PC-3 (cell line): Measurements from ENCODE around the gene PDLIM7. TPM values are rescaled to one million over a fixed set of nuclear protein-coding genes. Genes with fewer than 3 reads are reported as not detected.
A peak's percentile ranks its signal among the peaks of the same experiment; 100 is the strongest.

Source experiments
- ATAC-seq: fragments of 200-7000 bp; cut with Tn5 transposase; 2 replicates; pipeline ENCODE4 v1.9.1; 2020; ENCODE audit warnings: mild to moderate bottlenecking, moderate library complexity
- BruUV-seq: library from RNA; stranded (reverse); fragments of 400-500 nt; replicated peaks from 2 replicates; lab custom pipeline; 2021; lab: Mats Ljungman, UMichigan
- CTCF ChIA-PET: fragments of 300-600 bp; sonication (Branson Sonifier 250); formaldehyde crosslinking; loops from one replicate; lab custom pipeline; 2022; ENCODE audit warnings: antibody characterized with exemption; lab: Charles Lee
- POLR2A ChIA-PET: fragments of 300-600 bp; sonication (Branson Sonifier 250); formaldehyde crosslinking; loops from one replicate; lab custom pipeline; 2022; ENCODE audit warnings: antibody characterized with exemption; ENCODE audit not compliant: unreplicated experiment; lab: Charles Lee
- DNase-seq: peaks from one replicate; pipeline ENCODE4 v3.0.0-alpha.2; 2015
- H2AFZ ChIP-seq: fragments of 300-600 bp; sonication (generic); 2 replicates; pipeline ENCODE4 v1.6.0; 2016; ENCODE audit warnings: antibody characterized with exemption, low read length
- H3F3A ChIP-seq: fragments of 300-600 bp; sonication (generic); one replicate; pipeline ENCODE4 v1.6.0; 2017; ENCODE audit warnings: antibody characterized with exemption, low read length, control low read depth, mild to moderate bottlenecking; ENCODE audit not compliant: unreplicated experiment
- H3K27ac ChIP-seq: fragments of 300-600 bp; sonication (generic); 2 replicates; pipeline ENCODE4 v1.5.1; 2016; ENCODE audit warnings: mild to moderate bottlenecking, low read length
- H3K27me3 ChIP-seq: fragments of 300-600 bp; sonication (generic); 2 replicates; pipeline ENCODE4 v1.6.1; 2016; ENCODE audit warnings: low read length, mixed read lengths
- H3K36me3 ChIP-seq: fragments of 300-600 bp; sonication (generic); 2 replicates; pipeline ENCODE4 v1.6.1; 2016; ENCODE audit warnings: low read depth, mixed run types, low read length, mixed read lengths
- H3K4me1 ChIP-seq: fragments of 300-600 bp; sonication (generic); 2 replicates; pipeline ENCODE4 v1.5.1; 2016; ENCODE audit warnings: low read length; ENCODE audit not compliant: insufficient read depth
- H3K4me2 ChIP-seq: fragments of 300-600 bp; sonication (generic); 2 replicates; pipeline ENCODE4 v1.6.0; 2016; ENCODE audit warnings: low read length
- H3K4me3 ChIP-seq: fragments of 300-600 bp; sonication (generic); 2 replicates; pipeline ENCODE4 v1.5.1; 2016; ENCODE audit warnings: mild to moderate bottlenecking, low read length, mixed read lengths
- H3K79me2 ChIP-seq: fragments of 300-600 bp; sonication (generic); 2 replicates; pipeline ENCODE4 v1.6.1; 2017; ENCODE audit warnings: low read length, mixed read lengths
- H3K9ac ChIP-seq: fragments of 300-600 bp; sonication (generic); 2 replicates; pipeline ENCODE4 v1.6.0; 2016; ENCODE audit warnings: mild to moderate bottlenecking, low read length
- H3K9me2 ChIP-seq: fragments of 300-600 bp; sonication (generic); replicated peaks from 2 replicates; pipeline ENCODE4 v1.6.1; 2016; ENCODE audit warnings: mixed run types, low read length, mixed read lengths
- H3K9me3 ChIP-seq: fragments of 300-600 bp; sonication (generic); 2 replicates; pipeline ENCODE4 v1.6.1; 2016; ENCODE audit warnings: low read length, mixed read lengths
- H4K20me1 ChIP-seq: fragments of 300-600 bp; sonication (generic); 2 replicates; pipeline ENCODE4 v1.6.1; 2016; ENCODE audit warnings: low read length, mixed read lengths
- EZH2 ChIP-seq: fragments of 300-600 bp; sonication (generic); IDR thresholded peaks from one replicate; pipeline ENCODE4 v1.6.1; 2017; ENCODE audit warnings: antibody characterized with exemption, mild to moderate bottlenecking, low read length; ENCODE audit not compliant: unreplicated experiment
- EZH2phosphoT487 ChIP-seq: fragments of 300-600 bp; sonication (generic); IDR thresholded peaks from 2 replicates; pipeline ENCODE4 v1.6.1; 2018; ENCODE audit warnings: mild to moderate bottlenecking, antibody characterized with exemption, low read length, borderline replicate concordance
- intact Hi-C: fragments of 100-400 bp; cut with micrococcal nuclease; formaldehyde crosslinking; loops from 2 replicates; pipeline ENCODE4 v1.9.0; 2023
- total RNA-seq: library from RNA; depleted of rRNA; stranded (reverse); fragments of >200 nt; gene quantifications from 2 replicates; pipeline ENCODE4 v1.2.3, GENCODE V29; 2014
- TF ChIP-seq, protein P1 (sequence below): fragments of 300-600 bp; sonication (generic); conservative IDR thresholded peaks from 2 replicates; pipeline ENCODE4 v1.5.1; 2017; ENCODE audit warnings: antibody characterized with exemption, low read depth, mild to moderate bottlenecking, low read length

PDLIM7 gene
- total RNA-seq, 1 experiment from 2014 or later, result 159 TPM

DNA sequence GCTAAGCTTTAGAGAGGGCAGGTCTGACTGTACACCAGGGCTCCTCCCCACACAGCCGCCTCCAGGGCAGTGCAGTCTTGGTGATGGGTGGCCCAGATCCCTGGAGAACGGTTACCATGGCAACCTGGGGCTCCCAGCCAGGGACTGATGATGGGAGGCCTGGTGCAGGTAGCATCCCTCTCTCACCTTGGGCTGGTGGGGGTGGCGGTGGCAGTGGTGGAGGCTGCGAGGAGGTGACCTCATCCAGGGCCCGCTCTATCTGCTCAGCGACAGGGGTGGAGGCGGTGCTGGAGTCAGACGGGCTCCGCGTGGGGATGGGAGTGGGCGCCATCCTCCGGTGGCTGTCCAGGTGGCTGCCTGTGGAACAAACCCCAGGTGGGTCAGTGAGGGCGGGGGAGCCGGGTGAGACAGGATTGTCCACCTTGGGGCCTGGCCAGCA, 38.5 kb downstream of the PDLIM7 start:
- ChIA-PET CTCF (no interaction called here), POLR2A (no interaction called here)
- Histone ChIP-seq H3K4me3 (no peak overlapping the region), H3K27ac (no peak overlapping the region), H3K9me3 (no peaks in the 10 kb centered on the region), H3F3A (peaks cover 8% of the 10 kb centered on the region), H4K20me1 (peaks cover 14% of the 10 kb centered on the region; the same call in 1 of the 2 replicates), H3K36me3 (peaks cover 5% of the 10 kb centered on the region), H3K9me2 (no peaks in the 10 kb centered on the region), H3K4me2 (no peak overlapping the region), H3K79me2 (no peaks in the 10 kb centered on the region), H3K4me1 (peaks cover 11% of the 10 kb centered on the region; the same call in 1 of the 2 replicates), H3K9ac (no peak overlapping the region), H3K27me3 (no peaks in the 10 kb centered on the region), H2AFZ (no peak overlapping the region)
- no peak for TF ChIP-seq EZH2phosphoT487
- TF ChIP-seq EZH2, result no peak
- TF ChIP-seq, protein P1, sequence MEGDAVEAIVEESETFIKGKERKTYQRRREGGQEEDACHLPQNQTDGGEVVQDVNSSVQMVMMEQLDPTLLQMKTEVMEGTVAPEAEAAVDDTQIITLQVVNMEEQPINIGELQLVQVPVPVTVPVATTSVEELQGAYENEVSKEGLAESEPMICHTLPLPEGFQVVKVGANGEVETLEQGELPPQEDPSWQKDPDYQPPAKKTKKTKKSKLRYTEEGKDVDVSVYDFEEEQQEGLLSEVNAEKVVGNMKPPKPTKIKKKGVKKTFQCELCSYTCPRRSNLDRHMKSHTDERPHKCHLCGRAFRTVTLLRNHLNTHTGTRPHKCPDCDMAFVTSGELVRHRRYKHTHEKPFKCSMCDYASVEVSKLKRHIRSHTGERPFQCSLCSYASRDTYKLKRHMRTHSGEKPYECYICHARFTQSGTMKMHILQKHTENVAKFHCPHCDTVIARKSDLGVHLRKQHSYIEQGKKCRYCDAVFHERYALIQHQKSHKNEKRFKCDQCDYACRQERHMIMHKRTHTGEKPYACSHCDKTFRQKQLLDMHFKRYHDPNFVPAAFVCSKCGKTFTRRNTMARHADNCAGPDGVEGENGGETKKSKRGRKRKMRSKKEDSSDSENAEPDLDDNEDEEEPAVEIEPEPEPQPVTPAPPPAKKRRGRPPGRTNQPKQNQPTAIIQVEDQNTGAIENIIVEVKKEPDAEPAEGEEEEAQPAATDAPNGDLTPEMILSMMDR, result no peak
- no peak for ATAC-seq
- intact Hi-C loops, result no loop called here
- no TSS peak for BruUV-seq
- peak; percentile 34 for DNase-seq

DNA sequence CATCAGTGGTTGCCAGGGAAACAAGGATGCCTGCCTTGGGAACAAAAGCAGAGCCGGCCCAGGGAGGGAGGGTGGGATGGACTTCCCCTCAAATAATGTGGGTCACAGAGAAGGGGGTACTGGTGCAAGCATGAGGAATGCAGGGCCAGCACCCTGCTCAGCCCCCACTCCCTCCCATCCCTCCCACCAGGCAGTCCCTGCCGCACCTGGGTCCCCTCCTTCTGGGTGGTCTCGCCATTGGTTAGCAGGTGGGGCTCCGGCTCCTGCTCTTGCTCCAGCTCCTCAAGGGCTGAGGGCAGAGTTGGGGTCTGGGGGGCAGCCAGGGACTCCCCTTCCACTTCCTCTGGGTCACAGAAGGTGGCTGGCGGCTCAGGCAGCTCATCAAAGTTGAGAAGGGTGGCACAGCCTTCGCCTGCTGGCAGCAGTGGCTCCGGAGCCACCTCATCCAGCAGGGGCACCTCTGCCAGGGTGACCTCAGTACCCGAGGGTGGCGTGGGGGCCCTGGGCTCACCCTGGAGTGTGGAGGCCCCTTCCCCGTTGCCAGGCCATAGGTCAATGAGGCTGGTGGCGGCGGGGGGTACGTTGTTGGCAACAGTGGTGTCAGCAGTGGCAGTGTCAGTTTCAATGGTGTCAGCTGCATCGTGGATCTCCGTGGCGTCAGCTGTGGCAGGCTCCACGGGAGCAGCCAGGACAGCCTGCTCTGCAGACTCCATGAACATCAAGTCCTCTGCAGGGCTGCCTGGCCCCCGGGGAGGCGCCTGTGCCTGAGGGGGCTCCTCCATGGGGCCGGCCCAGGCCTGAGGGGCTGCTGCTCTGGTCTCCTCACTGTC, 39.3 kb downstream of the PDLIM7 start:
- Histone ChIP-seq H3K79me2 (no peaks in the 10 kb centered on the region), H3K4me2 (no peak overlapping the region), H3K4me1 (peaks cover 16% of the 10 kb centered on the region; the same call in 1 of the 2 replicates), H3K9me3 (no peaks in the 10 kb centered on the region), H3K4me3 (no peak overlapping the region), H3K36me3 (peaks cover 5% of the 10 kb centered on the region), H3F3A (peaks cover 8% of the 10 kb centered on the region), H3K9me2 (no peaks in the 10 kb centered on the region), H4K20me1 (peaks cover 14% of the 10 kb centered on the region; the same call in 1 of the 2 replicates), H3K9ac (no peak overlapping the region), H3K27me3 (no peaks in the 10 kb centered on the region), H2AFZ (no peak overlapping the region), H3K27ac (no peak overlapping the region)
- BruUV-seq, result no TSS peak
- DNase-seq, result no peak
- ChIA-PET CTCF (interaction anchor here (0.7 to 1.1 kb wide), 8 partner anchors 10 to 87 kb away, joined by 3 to 14 read pairs (median 5); partner anchors contain the start of genes GRK6 and PDLIM7), POLR2A (interaction anchor here (0.6 to 1.0 kb wide), 2 partner anchors 39 to 55 kb away, joined by 3 to 4 read pairs; partner anchors contain the start of gene PDLIM7)
- no peak for ATAC-seq
- no peak for TF ChIP-seq EZH2phosphoT487
- TF ChIP-seq, protein P1, result no peak
- TF ChIP-seq EZH2, result no peak
- intact Hi-C loops, result loop anchor here (2.0 kb wide), 1 partner anchor 15 kb away; the partner anchor contains the start of gene DBN1
